HL-60 (cell line): ENCODE results near the gene FSTL4.

Experiments used
- CTCF ChIP-seq: IDR thresholded peaks from one replicate; pipeline ENCODE4 v1.5.1; 2011; ENCODE audit warnings: low read length, control low read depth, inconsistent platforms; ENCODE audit not compliant: insufficient read depth
- POLR2AphosphoS5 ChIP-seq: IDR thresholded peaks from 2 replicates; pipeline ENCODE4 v1.6.1; 2012; ENCODE audit warnings: low read depth

GRCh38 chr5:133554279-133554678 is 58.1 kb downstream of the FSTL4 start:
- TF ChIP-seq POLR2AphosphoS5 (no peak), CTCF (no peak)
